K562 (cell line): ENCODE measurements around the gene TTC28. TPM values are rescaled to one million over a fixed set of nuclear protein-coding genes. Genes with fewer than 3 reads are reported as not detected.

Experiments used
- ATAC-seq: fragments of 200-7000 bp; cut with Tn5 transposase; 3 replicates; pipeline ENCODE4 v1.9.1; 2020; ENCODE audit warnings: moderate library complexity
- BruUV-seq: library from RNA; stranded (reverse); fragments of 400-500 nt; replicated peaks from 2 replicates; lab custom pipeline; 2021; lab: Mats Ljungman, UMichigan
- CTCF ChIA-PET: fragments of 300-600 bp; formaldehyde crosslinking; extraction: SDS; loops from one replicate; lab custom pipeline; 2021; ENCODE audit warnings: low intra/inter-chr PET ratio; lab: Yijun Ruan, JAX
- POLR2A ChIA-PET: fragments of 300-600, 350-650 bp; sonication (Branson Sonifier 250); formaldehyde crosslinking; extraction: SDS; loops from one replicate; lab custom pipeline; 2021; ENCODE audit warnings: antibody characterized with exemption, inconsistent platforms; lab: Yijun Ruan, JAX
- DNase-seq, 4 experiments: peaks; one replicate each; pipeline versions ENCODE4 v3.0.0 to v3.0.0-alpha.2; 2011 to 2018; ENCODE audit warnings: low spot score in 3 of 4, mixed read lengths in 3 of 4; ENCODE audit errors: extremely low read depth in 1 of 4
- FAIRE-seq: peaks from 2 replicates; lab custom pipeline; 2011; peaks lifted over from hg19 to GRCh38; lab: Jason Lieb, UNC
- H2AFZ ChIP-seq: 2 replicates; pipeline ENCODE4 v1.6.0; 2011; ENCODE audit warnings: low read depth, low read length, control low read depth, inconsistent platforms
- H3K27ac ChIP-seq: fragments of 200-600 bp; 3 replicates; pipeline ENCODE4 v1.8.0; 2011; ENCODE audit warnings: low read depth, mild to moderate bottlenecking, control low read depth, inconsistent platforms, low read length, moderate library complexity, mixed read lengths; ENCODE audit errors: extremely low read depth
- H3K27me3 ChIP-seq, 2 experiments: fragments of 300-600 bp in 1 of 2; 2 replicates in 1 of 2; 3 replicates in 1 of 2; pipeline versions ENCODE4 v1.6.0 to v1.8.0; 2011; ENCODE audit warnings: inconsistent platforms in 2 of 2, low read length in 2 of 2, mild to moderate bottlenecking in 1 of 2, mixed read lengths in 1 of 2, moderate library complexity in 1 of 2; ENCODE audit not compliant: control insufficient read depth in 2 of 2, insufficient read depth in 2 of 2
- H3K36me3 ChIP-seq: fragments of 300-600 bp; 3 replicates; pipeline ENCODE4 v1.8.0; 2011; ENCODE audit warnings: mild to moderate bottlenecking, low read length, inconsistent platforms; ENCODE audit not compliant: control insufficient read depth, insufficient read depth
- H3K4me1 ChIP-seq, 2 experiments: fragments of 200-600 bp in 1 of 2; replicated peaks in 1 of 2; 2 replicates in 1 of 2; 3 replicates in 1 of 2; pipeline versions ENCODE4 v1.5.1 to v1.8.0; 2011; ENCODE audit warnings: inconsistent platforms in 2 of 2, low read length in 2 of 2, mild to moderate bottlenecking in 1 of 2, mixed read lengths in 1 of 2, moderate library complexity in 1 of 2; ENCODE audit not compliant: control insufficient read depth in 2 of 2, insufficient read depth in 2 of 2
- H3K4me2 ChIP-seq: 2 replicates; pipeline ENCODE4 v1.6.1; 2011; ENCODE audit warnings: low read length, control low read depth, inconsistent platforms, mixed read lengths; ENCODE audit not compliant: insufficient read depth
- H3K4me3 ChIP-seq: fragments of 200-600 bp; sonication (generic), shearing (Covaris generic); 2 replicates; pipeline ENCODE4 v1.5.1; 2016; ENCODE audit warnings: control low read depth, inconsistent platforms
- H3K79me2 ChIP-seq: fragments of 200-600 bp; 3 replicates; pipeline ENCODE4 v1.8.0; 2011; ENCODE audit warnings: low read length, inconsistent platforms; ENCODE audit not compliant: control insufficient read depth, insufficient read depth
- H3K9ac ChIP-seq, 2 experiments: 2 replicates each; pipeline versions ENCODE4 v1.6.0 to v1.6.1; 2011; ENCODE audit warnings: low read depth in 2 of 2, low read length in 2 of 2, control low read depth in 1 of 2, inconsistent platforms in 1 of 2, mild to moderate bottlenecking in 1 of 2, mixed read lengths in 1 of 2; ENCODE audit not compliant: insufficient read depth in 1 of 2
- H3K9me1 ChIP-seq: one replicate; pipeline ENCODE4 v1.6.0; 2011; ENCODE audit warnings: inconsistent platforms, mild to moderate bottlenecking, low read length, moderate library complexity; ENCODE audit not compliant: control insufficient read depth, insufficient read depth
- H3K9me3 ChIP-seq: replicated peaks from 2 replicates; pipeline ENCODE4 v1.5.1; 2011; ENCODE audit warnings: low read depth, low read length, inconsistent platforms; ENCODE audit not compliant: control insufficient read depth, insufficient read depth
- H4K20me1 ChIP-seq: replicated peaks from 2 replicates; pipeline ENCODE4 v1.6.1; 2011; ENCODE audit warnings: low read length, inconsistent platforms, mixed read lengths; ENCODE audit not compliant: control insufficient read depth, insufficient read depth
- CHD2 ChIP-seq: IDR thresholded peaks from 2 replicates; pipeline ENCODE4 v1.6.1; 2011; ENCODE audit warnings: low read depth, low read length
- HNRNPUL1 ChIP-seq: fragments of 200-400 bp; formaldehyde crosslinking; IDR thresholded peaks from 2 replicates; pipeline ENCODE4 v1.6.1; 2017; ENCODE audit warnings: low read length
- KAT8 ChIP-seq: fragments of 450-650 bp; IDR thresholded peaks from 2 replicates; pipeline ENCODE4 v1.6.1; 2016; ENCODE audit warnings: low read depth, mild to moderate bottlenecking
- MEF2A ChIP-seq: IDR thresholded peaks from 2 replicates; pipeline ENCODE4 v1.6.1; 2011; ENCODE audit warnings: low read depth, mild to moderate bottlenecking, low read length, moderate library complexity; ENCODE audit not compliant: control insufficient read depth
- POLR3G ChIP-seq: IDR thresholded peaks from 2 replicates; pipeline ENCODE4 v1.6.1; 2011; ENCODE audit not compliant: insufficient read length, insufficient replicate concordance; ENCODE audit errors: extremely low read depth
- TEAD4 ChIP-seq, 2 experiments: sonication (generic) in 1 of 2; formaldehyde crosslinking in 1 of 2; IDR thresholded peaks; 2 replicates each; pipeline versions ENCODE4 v1.6.1 to v1.8.0; 2012 to 2022; ENCODE audit warnings: borderline replicate concordance in 1 of 2, inconsistent platforms in 1 of 2, low read length in 1 of 2, mild to moderate bottlenecking in 1 of 2, missing genetic modification reagents in 1 of 2
- ZEB2 ChIP-seq: fragments of 450-650 bp; IDR thresholded peaks from 2 replicates; pipeline ENCODE4 v1.6.1; 2016
- WGBS: fragments of 100-300 bp; shearing (Covaris generic); methylation state at CpG from one replicate; pipeline ENCODE4 v1.1.6; 2016; ENCODE audit warnings: low coverage, mixed read lengths; ENCODE audit not compliant: insufficient coverage; ENCODE audit errors: missing lambda C conversion rate; 5-methylcytosine and 5-hydroxymethylcytosine counted together
- in situ Hi-C: fragments of 300-500 bp; cut with MboI; formaldehyde crosslinking; loops from 4 replicates; pipeline ENCODE4 v1.15.0; 2018; ENCODE audit warnings: inconsistent platforms, mixed read lengths
- intact Hi-C: fragments of 100-400 bp; cut with micrococcal nuclease; formaldehyde crosslinking; loops from 2 replicates; pipeline ENCODE4 v1.14.2; 2022
- polyA plus RNA-seq, 8 experiments: library from polyadenylated mRNA; depleted of rRNA in 4 of 8; stranded (reverse) in 5 of 8; unstranded in 3 of 8; fragments of >200 nt; fragmentation: Nextera tagmentation in 2 of 8; fragmentation: Illumina TruSeq in 1 of 8; extraction: Ambion mirVana in 2 of 8; extraction: Trizol in 1 of 8; gene quantifications; 2 replicates each; pipeline versions ENCODE4 v1.2.1 to v1.2.3, GENCODE V29; 2011 to 2014; ENCODE audit warnings: inconsistent platforms in 1 of 8, missing spikeins in 1 of 8
- total RNA-seq, 7 experiments: library from RNA; depleted of rRNA in 6 of 7; stranded (reverse); fragments of >200 nt in 6 of 7; fragmentation: Illumina TruSeq in 2 of 7; extraction: Trizol in 2 of 7; gene quantifications; 2 replicates each; pipeline versions ENCODE4 v1.2.1 to v1.2.3, GENCODE V29; 2011 to 2021; ENCODE audit warnings: low replicate concordance in 1 of 7
- TF ChIP-seq, protein P1 (sequence below): fragments of 200-800 bp; sonication (Bioruptor generic); IDR thresholded peaks from 2 replicates; pipeline ENCODE4 v1.6.1; 2017; ENCODE audit warnings: missing genetic modification characterization, missing compliant biosample characterization
- TF ChIP-seq, protein P2 (sequence below), 2 experiments: fragments of 250-450 bp in 1 of 2; fragments of 450-650 bp in 1 of 2; sonication (Bioruptor Pico) in 1 of 2; IDR thresholded peaks; 2 replicates each; pipeline versions ENCODE4 v1.6.1 to v1.8.0; 2016 to 2021; ENCODE audit warnings: mild to moderate bottlenecking in 2 of 2, moderate library complexity in 2 of 2, missing compliant biosample characterization in 1 of 2, missing genetic modification characterization in 1 of 2

The TTC28 gene
- total and polyA plus RNA-seq, 9 of the 15 experiments (the other 6 are each of a cell fraction or from before 2014, with no cell fraction given), result 0.22 to 10.7 (median 3.1) TPM

DNA sequence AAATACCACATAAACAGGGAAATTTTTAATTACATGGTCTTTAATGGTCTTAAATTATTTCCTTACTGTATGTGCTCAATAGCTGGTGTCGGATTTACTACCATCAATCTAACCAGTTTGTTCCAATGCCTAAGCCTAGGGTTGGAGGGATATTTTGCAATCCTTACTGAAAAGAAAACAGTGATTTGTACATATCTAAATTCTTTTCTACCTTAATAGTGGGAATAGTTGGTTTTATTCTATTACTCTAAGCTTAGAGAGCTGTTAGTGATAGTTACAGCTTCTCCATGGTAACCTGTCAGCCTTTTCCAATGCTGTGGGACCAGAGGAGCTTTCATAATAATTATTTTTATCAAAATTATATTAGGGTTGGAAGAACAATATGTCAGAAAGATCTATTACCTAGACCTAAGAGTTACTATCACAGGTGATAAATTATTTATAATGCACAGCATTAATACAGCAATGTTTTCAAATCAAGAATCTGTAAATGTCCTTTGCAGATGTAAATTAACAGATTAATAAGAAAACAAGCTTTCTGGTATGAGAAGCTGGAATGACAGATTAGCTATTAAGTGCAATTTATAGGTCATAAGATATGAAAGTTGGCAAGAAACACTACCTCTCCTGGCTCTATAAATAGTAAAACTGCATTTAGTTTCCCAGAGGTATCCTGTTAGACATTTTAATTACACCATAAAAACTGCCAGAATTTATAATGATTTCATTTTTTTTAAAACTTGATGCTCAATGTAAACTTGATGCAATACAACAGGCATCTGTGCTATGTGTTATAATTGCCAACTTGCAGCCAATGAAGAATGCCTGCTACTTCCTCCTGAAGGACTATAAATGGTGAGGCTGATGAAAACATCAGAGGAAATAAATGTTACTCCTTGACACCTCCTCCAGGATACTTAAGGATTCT is 498.6 kb downstream of the TTC28 start:
- Histone ChIP-seq H3K27me3 (no peaks in the 10 kb centered on the region), H3K27ac (no peak overlapping the region), H3K9ac (no peak overlapping the region), H3K79me2 (no peaks in the 10 kb centered on the region), H3K4me2 (no peak overlapping the region), H3K4me1 (no peaks in the 10 kb centered on the region; a peak in 1 of 5 replicates), H3K9me1 (no peaks in the 10 kb centered on the region), H3K4me3 (no peak overlapping the region), H4K20me1 (no peaks in the 10 kb centered on the region), H3K9me3 (no peaks in the 10 kb centered on the region), H2AFZ (no peak overlapping the region), H3K36me3 (no peaks in the 10 kb centered on the region)
- no peak for TF ChIP-seq MEF2A
- TF ChIP-seq POLR3G, result no peak
- TF ChIP-seq ZEB2, result no peak
- TF ChIP-seq HNRNPUL1, result no peak
- no peak for TF ChIP-seq CHD2
- CTCF ChIA-PET, result no interaction called here
- no peak for DNase-seq
- 31% methylated on average over 1 of the region's 1 CpG for WGBS
- no TSS peak for BruUV-seq
- POLR2A ChIA-PET, result no interaction called here
- intact Hi-C loops, result no loop called here
- in situ Hi-C loops, result no loop called here
- no peak for FAIRE-seq
- ATAC-seq, result no peak

DNA sequence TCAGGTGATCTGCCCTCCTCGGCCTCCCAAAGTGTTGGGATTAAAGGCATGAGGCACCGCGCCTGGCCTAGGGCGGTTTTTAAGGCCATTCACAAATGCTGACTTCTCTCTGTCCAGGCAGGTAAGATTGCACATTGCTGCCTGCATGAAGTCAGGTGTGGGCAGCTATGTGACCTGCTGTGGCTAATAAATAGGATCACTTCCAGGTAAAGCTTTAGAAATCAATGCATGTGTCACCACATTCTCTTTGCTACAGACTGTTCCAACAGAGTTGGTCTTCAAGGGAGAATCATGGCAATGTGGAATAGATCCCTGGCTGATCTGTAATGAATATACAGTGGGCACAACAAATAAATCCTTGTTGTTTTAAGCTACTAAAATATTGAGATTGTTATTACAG is 500.2 kb downstream of the TTC28 start:
- no peak for ATAC-seq
- Histone ChIP-seq H3K4me1 (peaks cover 0 to 2% of the 10 kb centered on the region in 2 experiments; a peak in 1 of 5 replicates), H3K9me1 (no peaks in the 10 kb centered on the region), H3K27me3 (no peaks in the 10 kb centered on the region), H3K9ac (no peak overlapping the region), H3K9me3 (no peaks in the 10 kb centered on the region), H4K20me1 (no peaks in the 10 kb centered on the region), H3K4me2 (no peak overlapping the region), H3K79me2 (no peaks in the 10 kb centered on the region), H3K27ac (no peak overlapping the region), H3K4me3 (no peak overlapping the region), H2AFZ (no peak overlapping the region), H3K36me3 (no peaks in the 10 kb centered on the region)
- intact Hi-C loops (no loop called here), in situ Hi-C loops (no loop called here)
- ChIA-PET POLR2A (no interaction called here), CTCF (no interaction called here)
- no peak for DNase-seq
- TF ChIP-seq, protein P1, sequence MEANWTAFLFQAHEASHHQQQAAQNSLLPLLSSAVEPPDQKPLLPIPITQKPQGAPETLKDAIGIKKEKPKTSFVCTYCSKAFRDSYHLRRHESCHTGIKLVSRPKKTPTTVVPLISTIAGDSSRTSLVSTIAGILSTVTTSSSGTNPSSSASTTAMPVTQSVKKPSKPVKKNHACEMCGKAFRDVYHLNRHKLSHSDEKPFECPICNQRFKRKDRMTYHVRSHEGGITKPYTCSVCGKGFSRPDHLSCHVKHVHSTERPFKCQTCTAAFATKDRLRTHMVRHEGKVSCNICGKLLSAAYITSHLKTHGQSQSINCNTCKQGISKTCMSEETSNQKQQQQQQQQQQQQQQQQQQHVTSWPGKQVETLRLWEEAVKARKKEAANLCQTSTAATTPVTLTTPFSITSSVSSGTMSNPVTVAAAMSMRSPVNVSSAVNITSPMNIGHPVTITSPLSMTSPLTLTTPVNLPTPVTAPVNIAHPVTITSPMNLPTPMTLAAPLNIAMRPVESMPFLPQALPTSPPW, result no peak
- TF ChIP-seq, protein P2, sequence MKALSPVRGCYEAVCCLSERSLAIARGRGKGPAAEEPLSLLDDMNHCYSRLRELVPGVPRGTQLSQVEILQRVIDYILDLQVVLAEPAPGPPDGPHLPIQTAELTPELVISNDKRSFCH (CRISPR knock-in tag; IDR thresholded peaks at IDR 0.05), result no peak
- TF ChIP-seq, protein P2 (tag; IDR thresholded peaks at IDR 0.05), result no peak
- TF ChIP-seq TEAD4 (IDR thresholded peaks at IDR 0.05; ENCODE audit: low read length), result no peak
- no peak for TF ChIP-seq TEAD4 (CRISPR knock-in tag; IDR thresholded peaks at IDR 0.05; ENCODE audit: borderline replicate concordance)
- no peak for TF ChIP-seq KAT8
- BruUV-seq, result no TSS peak
- no peak for FAIRE-seq
- WGBS, result 92% methylated on average over 4 of the region's 4 CpGs
